HT-29 (cell line): ENCODE measurements around the gene APOC3. TPM values are rescaled to one million over a fixed set of nuclear protein-coding genes. Genes with fewer than 3 reads are reported as not detected.
"Not testable (repeated sequence)": the region's sequence is repeated elsewhere in the genome, so short reads cannot be mapped to it uniquely, and the experiment has no call there.

ENCODE experiments used
- DNase-seq: peaks from one replicate; pipeline ENCODE4 v3.0.0-alpha.2; 2015; ENCODE audit warnings: low spot score
- total RNA-seq: library from RNA; depleted of rRNA; stranded (reverse); fragments of >200 nt; shearing (Covaris generic); gene quantifications from 2 replicates; pipeline ENCODE4 v1.2.3, GENCODE V29; 2014

Gene APOC3
- total RNA-seq, 1 experiment from 2014 or later = not detected

GRCh38 chr11:116830184-116830912 is 641 bp downstream of the APOC3 start:
- DNase-seq = no peak

GRCh38 chr11:116831790-116832349 is 2.2 kb downstream of the APOC3 start:
- no peak for DNase-seq

GRCh38 chr11:116832350-116833290 is 2.9 kb downstream of the APOC3 start:
- DNase-seq = peak; percentile 53

- no peak for DNase-seq
These were observed 3.7 kb downstream of the APOC3 start for GRCh38 chr11:116833491-116833815.

- no peak for DNase-seq
These were observed 4.3 kb downstream of the APOC3 start for GRCh38 chr11:116833816-116834534.

- not testable (repeated sequence) for DNase-seq
These were observed 4.9 kb downstream of the APOC3 start for GRCh38 chr11:116834535-116835041.

- DNase-seq = no peak
These were observed 5.5 kb downstream of the APOC3 start for GRCh38 chr11:116835042-116835772.

GRCh38 chr11:116835791-116836631 is 6.3 kb downstream of the APOC3 start:
- peak; percentile 96 for DNase-seq

- DNase-seq = no peak
These were observed 6.9 kb downstream of the APOC3 start for GRCh38 chr11:116836632-116836991.

- no peak for DNase-seq
These were observed 7.8 kb downstream of the APOC3 start, which contains the start of gene APOA1 for GRCh38 chr11:116837231-116838091. TSS of gene APOA1 (minus strand) at chr11:116837622. CDS start at chr11:116837387, 235 bp downstream.

- DNase-seq = no peak
These were observed 8.8 kb downstream of the APOC3 start for GRCh38 chr11:116838321-116839084.

GRCh38 chr11:116840224-116840745 is 10.6 kb downstream of the APOC3 start:
- DNase-seq = no peak

GRCh38 chr11:116840746-116841296 is 11.1 kb downstream of the APOC3 start:
- no peak for DNase-seq

GRCh38 chr11:116842117-116842516 is 12.4 kb downstream of the APOC3 start:
- no peak for DNase-seq

- peak; percentile 64 for DNase-seq
These were observed 13.2 kb downstream of the APOC3 start for GRCh38 chr11:116842909-116843308.

- no peak for DNase-seq
These were observed 14.0 kb downstream of the APOC3 start for GRCh38 chr11:116843661-116844060.

- DNase-seq = no peak
These were observed 15.0 kb downstream of the APOC3 start for GRCh38 chr11:116844722-116845121.

GRCh38 chr11:116847612-116848011 is 17.9 kb downstream of the APOC3 start:
- no peak for DNase-seq
